HepG2 (cell line): ENCODE results near the gene MAPK7. TPM values are rescaled to one million over a fixed set of nuclear protein-coding genes. Genes with fewer than 3 reads are reported as not detected.

Experiments used
- ATAC-seq: fragments of 200-7000 bp; cut with Tn5 transposase; 3 replicates; pipeline ENCODE4 v1.9.1; 2020; ENCODE audit warnings: mild to moderate bottlenecking, moderate library complexity
- BruUV-seq: library from RNA; stranded (reverse); fragments of 400-500 nt; replicated peaks from 2 replicates; lab custom pipeline; 2021; lab: Mats Ljungman, UMichigan
- CTCF ChIA-PET: fragments of 300-600 bp; formaldehyde crosslinking; extraction: SDS; loops from one replicate; lab custom pipeline; 2021; ENCODE audit warnings: low total read pairs, inconsistent platforms, low intra/inter-chr PET ratio; lab: Yijun Ruan, JAX
- POLR2A ChIA-PET: fragments of 350-600 bp; sonication (Branson Sonifier 250); formaldehyde crosslinking; loops from one replicate; lab custom pipeline; 2020; ENCODE audit warnings: antibody characterized with exemption, inconsistent platforms; lab: Yijun Ruan, JAX
- DNase-seq: peaks from one replicate; pipeline ENCODE4 v3.0.0-alpha.2; 2015; ENCODE audit warnings: low spot score
- FAIRE-seq: peaks from 3 replicates; lab custom pipeline; 2011; peaks lifted over from hg19 to GRCh38; lab: Jason Lieb, UNC
- H2AFZ ChIP-seq: one replicate; pipeline ENCODE4 v1.6.1; 2011; ENCODE audit warnings: low read length, inconsistent platforms
- H3K27ac ChIP-seq: fragments of 300-600 bp; 3 replicates; pipeline ENCODE4 v1.8.0; 2011; ENCODE audit warnings: mixed run types, mild to moderate bottlenecking, mixed read lengths, low read length, inconsistent platforms; ENCODE audit not compliant: insufficient read depth; ENCODE audit errors: extremely low read length
- H3K27me3 ChIP-seq, 2 experiments: fragments of 200-600 bp in 1 of 2; 2 replicates in 1 of 2; 3 replicates in 1 of 2; pipeline versions ENCODE4 v1.6.0 to v1.8.0; 2011; ENCODE audit warnings: low read length in 2 of 2, mild to moderate bottlenecking in 2 of 2, moderate library complexity in 2 of 2, inconsistent platforms in 1 of 2; ENCODE audit not compliant: insufficient read depth in 2 of 2, control insufficient read depth in 1 of 2
- H3K36me3 ChIP-seq, 2 experiments: fragments of 200-600 bp in 1 of 2; replicated peaks in 1 of 2; 2 replicates in 1 of 2; 3 replicates in 1 of 2; pipeline versions ENCODE4 v1.5.1 to v1.8.0; 2011; ENCODE audit warnings: low read length in 2 of 2, inconsistent platforms in 1 of 2; ENCODE audit not compliant: insufficient read depth in 2 of 2, control insufficient read depth in 1 of 2
- H3K4me1 ChIP-seq: 2 replicates; pipeline ENCODE4 v1.5.1; 2012; ENCODE audit warnings: low read length, inconsistent platforms; ENCODE audit not compliant: insufficient read depth
- H3K4me2 ChIP-seq: 2 replicates; pipeline ENCODE4 v1.6.0; 2011; ENCODE audit warnings: low read depth, low read length, inconsistent platforms
- H3K4me3 ChIP-seq, 3 experiments: fragments of 200-600 bp in 1 of 3; sonication (generic), shearing (Covaris generic) in 1 of 3; replicated peaks in 1 of 3; 2 replicates each; pipeline ENCODE4 v1.5.1; 2011 to 2016; ENCODE audit warnings: low read length in 3 of 3, inconsistent platforms in 2 of 3, low read depth in 2 of 3, mild to moderate bottlenecking in 2 of 3, control low read depth in 1 of 3, mixed read lengths in 1 of 3; ENCODE audit not compliant: insufficient read depth in 1 of 3
- H3K79me2 ChIP-seq: one replicate; pipeline ENCODE4 v1.6.1; 2011; ENCODE audit warnings: low read length, inconsistent platforms; ENCODE audit not compliant: insufficient read depth
- H3K9ac ChIP-seq: 2 replicates; pipeline ENCODE4 v1.6.0; 2011; ENCODE audit warnings: mild to moderate bottlenecking, low read depth, low read length, inconsistent platforms; ENCODE audit not compliant: insufficient read depth
- H3K9me3 ChIP-seq: 2 replicates; pipeline ENCODE4 v1.5.1; 2012; ENCODE audit warnings: mild to moderate bottlenecking, low read length
- H4K20me1 ChIP-seq: 2 replicates; pipeline ENCODE4 v1.6.0; 2011; ENCODE audit warnings: inconsistent platforms, mild to moderate bottlenecking, low read length, moderate library complexity; ENCODE audit not compliant: insufficient read depth
- CHCHD3 ChIP-seq: sonication (generic); formaldehyde crosslinking; IDR thresholded peaks from 2 replicates; pipeline ENCODE4 v1.8.0; 2022; ENCODE audit warnings: mild to moderate bottlenecking, missing genetic modification reagents, moderate library complexity
- HNF4G ChIP-seq, 2 experiments: sonication (generic) in 1 of 2; formaldehyde crosslinking in 1 of 2; IDR thresholded peaks; 2 replicates each; pipeline versions ENCODE4 v1.4.0 to v1.6.1; 2011 to 2020; ENCODE audit warnings: borderline replicate concordance in 2 of 2, low read depth in 2 of 2, mild to moderate bottlenecking in 2 of 2, low read length in 1 of 2, missing genetic modification reagents in 1 of 2, moderate library complexity in 1 of 2
- IRX3 ChIP-seq: sonication (generic); formaldehyde crosslinking; IDR thresholded peaks from 2 replicates; pipeline ENCODE4 v1.8.1; 2023; ENCODE audit warnings: mild to moderate bottlenecking, low read depth, missing genetic modification reagents, borderline replicate concordance
- KLF6 ChIP-seq: IDR thresholded peaks from 2 replicates; pipeline ENCODE4 v1.8.0; 2016; ENCODE audit warnings: missing biosample characterization, missing genetic modification reagents
- NFYC ChIP-seq: IDR thresholded peaks from 2 replicates; pipeline ENCODE4 v1.6.1; 2016; ENCODE audit warnings: missing genetic modification reagents, missing compliant biosample characterization
- REPIN1 ChIP-seq: sonication (generic); formaldehyde crosslinking; IDR thresholded peaks from 2 replicates; pipeline ENCODE4 v1.8.0; 2022; ENCODE audit warnings: missing genetic modification reagents, low read depth, mild to moderate bottlenecking, borderline replicate concordance
- SP5 ChIP-seq: IDR thresholded peaks from 2 replicates; pipeline ENCODE4 v1.6.1; 2016; ENCODE audit warnings: low read depth, borderline replicate concordance
- ZNF296 ChIP-seq: sonication (generic); formaldehyde crosslinking; conservative IDR thresholded peaks from 2 replicates; pipeline ENCODE4 v1.5.0; 2020; ENCODE audit warnings: mild to moderate bottlenecking, missing genetic modification reagents
- ZNF484 ChIP-seq: sonication (generic); formaldehyde crosslinking; IDR thresholded peaks from 2 replicates; pipeline ENCODE4 v1.5.1; 2020; ENCODE audit warnings: mild to moderate bottlenecking, low read depth, missing genetic modification reagents, borderline replicate concordance
- ZSCAN5A ChIP-seq: sonication (generic); formaldehyde crosslinking; IDR thresholded peaks from 2 replicates; pipeline ENCODE4 v1.8.0; 2022; ENCODE audit warnings: mild to moderate bottlenecking, missing genetic modification reagents, borderline replicate concordance
- whole genome bisulfite sequencing: methylation state at CpG from one replicate; pipeline ENCODE4 v1.1.6; 2017; ENCODE audit warnings: low lambda C conversion rate; 5-methylcytosine and 5-hydroxymethylcytosine counted together
- in situ Hi-C: cut with HindIII; loops from 2 replicates; pipeline ENCODE4 v1.10.0; 2017; ENCODE audit warnings: low pct_unique_long_range_greater_than_20kb; ENCODE audit not compliant: extremely low pct_ligation_motif_present
- intact Hi-C: fragments of 100-400 bp; cut with micrococcal nuclease; formaldehyde crosslinking; loops from one replicate; pipeline ENCODE4 v1.10.0; 2022; ENCODE audit not compliant: unreplicated experiment
- polyA plus RNA-seq, 8 experiments: library from polyadenylated mRNA; depleted of rRNA in 3 of 8; stranded (reverse) in 7 of 8; unstranded in 1 of 8; fragments of >200 nt; fragmentation: Illumina TruSeq in 4 of 8; extraction: Trizol in 4 of 8; gene quantifications; 2 replicates each; pipeline versions ENCODE4 v1.2.1 to v1.2.3, GENCODE V29; 2011 to 2016; ENCODE audit warnings: low read depth in 4 of 8, missing spikeins in 1 of 8, mixed read lengths in 1 of 8; ENCODE audit not compliant: insufficient read depth in 1 of 8
- total RNA-seq, 5 experiments: library from RNA; depleted of rRNA; stranded (reverse); fragments of >200 nt; fragmentation: Illumina TruSeq; extraction: Trizol; gene quantifications; 2 replicates each; pipeline ENCODE4 v1.2.3, GENCODE V29; 2016; ENCODE audit warnings: low read depth in 1 of 5

The MAPK7 gene
- total and polyA plus RNA-seq, 2 of the 13 experiments (the other 11 are each of a cell fraction or from before 2014, with no cell fraction given) = 2.9 to 5.9 TPM

DNA sequence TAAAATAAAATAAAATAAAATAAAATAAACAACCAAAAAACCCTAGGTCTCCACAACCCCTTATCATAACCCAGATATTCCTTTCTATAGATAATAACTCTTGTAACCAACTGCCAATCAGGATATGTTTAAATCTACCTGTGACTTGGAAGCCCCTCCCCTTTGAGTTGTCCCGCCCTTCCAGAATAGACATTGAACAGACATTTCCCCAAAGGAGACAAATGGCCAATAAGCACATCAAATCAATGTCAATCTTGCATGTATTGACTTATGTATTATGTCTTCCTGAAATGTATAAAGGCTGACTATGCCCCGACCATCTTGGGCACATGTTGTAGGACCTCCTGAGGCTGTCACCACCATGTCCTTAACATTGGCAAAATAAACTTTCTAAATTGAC, 1.5 kb upstream of the MAPK7 start:
- BruUV-seq = no TSS peak
- Histone ChIP-seq H3K79me2 (peaks cover 12% of the 10 kb centered on the region), H3K9ac (peak overlapping the region; percentile 84), H3K27ac (peak overlapping the region; percentile 93), H3K36me3 (peaks cover 7 to 19% of the 10 kb centered on the region in 2 experiments), H2AFZ (no peak overlapping the region), H3K4me3 (peak overlapping the region; percentile 61 to 96 (median 87)), H3K27me3 (peaks cover 0 to 2% of the 10 kb centered on the region in 2 experiments; a peak in 1 of 5 replicates), H4K20me1 (no peaks in the 10 kb centered on the region), H3K9me3 (no peaks in the 10 kb centered on the region), H3K4me2 (peak overlapping the region; percentile 90), H3K4me1 (peaks cover 33% of the 10 kb centered on the region)
- TF ChIP-seq HNF4G (IDR thresholded peaks at IDR 0.05; ENCODE audit: borderline replicate concordance, low read depth, low read length) (no peak), HNF4G (CRISPR knock-in tag; IDR thresholded peaks at IDR 0.05; ENCODE audit: borderline replicate concordance, low read depth) (no peak), ZNF484 (no peak), ZNF296 (CRISPR knock-in tag) (no peak), CHCHD3 (CRISPR knock-in tag) (no peak), SP5 (CRISPR knock-in tag) (no peak), NFYC (CRISPR knock-in tag) (no peak), ZSCAN5A (CRISPR knock-in tag) (no peak), IRX3 (CRISPR knock-in tag) (no peak), REPIN1 (CRISPR knock-in tag) (no peak), KLF6 (CRISPR knock-in tag) (no peak)
- FAIRE-seq (no peak), ATAC-seq (no peak), DNase-seq (no peak)
- intact Hi-C loops (no loop called here), in situ Hi-C loops (no loop called here)
- CTCF ChIA-PET = interaction anchor here (1.6 kb wide), 1 partner anchor 14 kb away, joined by 3 read pairs; the partner anchor contains the start of gene B9D1
- 8% methylated on average over 2 of the region's 2 CpGs for WGBS
- POLR2A ChIA-PET = interaction anchor here (1.2 to 3.1 kb wide), 9 partner anchors 8 to 272 kb away, joined by 3 to 51 read pairs (median 13); partner anchors contain the start of genes ALDH3A2 and B9D1
